GM19328 (cell line): ENCODE results near the gene KCTD10.
A peak's percentile ranks its signal among the peaks of the same experiment; 100 is the strongest.

ENCODE experiments used
- ATAC-seq: cut with Tn5 transposase; IDR thresholded peaks from one replicate; pipeline ENCODE4 v1.9.1; 2021; ENCODE audit warnings: mild to moderate bottlenecking, moderate library complexity; ENCODE audit not compliant: unreplicated experiment

The KCTD10 gene

GRCh38 chr12:109477185-109477962 is at the start of gene KCTD10, which contains the start of gene UBE3B:
Gene KCTD10 (minus strand): TSS chr12:109477300. CDS start chr12:109477262, 38 bp downstream.
Gene UBE3B (plus strand): TSS chr12:109477634. CDS start chr12:109483552, 5,918 bp downstream.
- ATAC-seq, result peak; percentile 83

- no peak for ATAC-seq
Measured at GRCh38 chr12:109525279-109525585, 48.1 kb upstream of the KCTD10 start.

- ATAC-seq, result no peak
Measured at GRCh38 chr12:109524466-109525278, 47.6 kb upstream of the KCTD10 start.

GRCh38 chr12:109523504-109523903 is 46.4 kb upstream of the KCTD10 start:
- ATAC-seq, result no peak

- no peak for ATAC-seq
Measured at GRCh38 chr12:109523071-109523470, 46.0 kb upstream of the KCTD10 start.

GRCh38 chr12:109521831-109522230 is 44.7 kb upstream of the KCTD10 start:
- ATAC-seq, result no peak

GRCh38 chr12:109519787-109520186 is 42.7 kb upstream of the KCTD10 start:
- ATAC-seq, result no peak

GRCh38 chr12:109518820-109519665 is 41.9 kb upstream of the KCTD10 start:
- ATAC-seq, result no peak

- ATAC-seq, result no peak
Measured at GRCh38 chr12:109517619-109518018, 40.5 kb upstream of the KCTD10 start.

GRCh38 chr12:109513977-109514376 is 36.9 kb upstream of the KCTD10 start:
- ATAC-seq, result no peak

GRCh38 chr12:109513051-109513450 is 36.0 kb upstream of the KCTD10 start:
- ATAC-seq, result no peak

- ATAC-seq, result no peak
Measured at GRCh38 chr12:109512608-109513007, 35.5 kb upstream of the KCTD10 start.

GRCh38 chr12:109510196-109510595 is 33.1 kb upstream of the KCTD10 start:
- ATAC-seq, result no peak

- no peak for ATAC-seq
Measured at GRCh38 chr12:109504068-109504467, 27.0 kb upstream of the KCTD10 start.

GRCh38 chr12:109503611-109504010 is 26.5 kb upstream of the KCTD10 start:
- no peak for ATAC-seq

- ATAC-seq, result no peak
Measured at GRCh38 chr12:109502332-109502731, 25.2 kb upstream of the KCTD10 start.

GRCh38 chr12:109501299-109501698 is 24.2 kb upstream of the KCTD10 start:
- ATAC-seq, result no peak

GRCh38 chr12:109500406-109501185 is 23.5 kb upstream of the KCTD10 start:
- no peak for ATAC-seq

- no peak for ATAC-seq
Measured at GRCh38 chr12:109497675-109498074, 20.6 kb upstream of the KCTD10 start.

- ATAC-seq, result no peak
Measured at GRCh38 chr12:109496306-109496705, 19.2 kb upstream of the KCTD10 start.
